IMR-90 (cell line): Measurements from ENCODE around the gene ADAMTSL4. TPM values are rescaled to one million over a fixed set of nuclear protein-coding genes. Genes with fewer than 3 reads are reported as not detected.

Source experiments
- ATAC-seq: fragments of 200-7000 bp; cut with Tn5 transposase; 2 replicates; pipeline ENCODE4 v1.9.1; 2020; ENCODE audit warnings: low read depth, mild to moderate bottlenecking, moderate library complexity
- BruUV-seq: library from RNA; stranded (reverse); fragments of 400-500 nt; replicated peaks from 2 replicates; lab custom pipeline; 2021; lab: Mats Ljungman, UMichigan
- CTCF ChIA-PET: fragments of 300-600 bp; formaldehyde crosslinking; extraction: SDS; loops from one replicate; lab custom pipeline; 2021; ENCODE audit warnings: antibody characterized with exemption; lab: Yijun Ruan, JAX
- POLR2A ChIA-PET: fragments of 300-600 bp; sonication (Branson Sonifier 250); formaldehyde crosslinking; loops from one replicate; lab custom pipeline; 2022; ENCODE audit warnings: antibody characterized with exemption; ENCODE audit not compliant: unreplicated experiment; lab: Charles Lee
- DNase-seq: peaks from one replicate; pipeline ENCODE4 v3.0.0; 2013
- H2AFZ ChIP-seq: replicated peaks from 2 replicates; pipeline ENCODE3; 2013; ENCODE audit warnings: low read length, mild to moderate bottlenecking; ENCODE audit not compliant: poor library complexity
- H2AK5ac ChIP-seq: 2 replicates; pipeline ENCODE4 v1.6.1; 2013; ENCODE audit warnings: low read depth, low read length, inconsistent platforms
- H2AK9ac ChIP-seq: replicated peaks from 2 replicates; pipeline ENCODE3; 2013; ENCODE audit warnings: mild to moderate bottlenecking, low read depth, low read length, moderate library complexity; ENCODE audit not compliant: poor library complexity
- H2BK120ac ChIP-seq: 2 replicates; pipeline ENCODE4 v1.6.1; 2013; ENCODE audit warnings: low read depth, low read length, inconsistent platforms
- H2BK15ac ChIP-seq: 3 replicates; pipeline ENCODE4 v1.6.1; 2013; ENCODE audit warnings: low read depth, low read length, inconsistent platforms
- H2BK20ac ChIP-seq: 2 replicates; pipeline ENCODE4 v1.6.1; 2013; ENCODE audit warnings: low read depth, mild to moderate bottlenecking, inconsistent platforms, low read length, moderate library complexity
- H2BK5ac ChIP-seq: 2 replicates; pipeline ENCODE4 v1.6.1; 2013; ENCODE audit warnings: mild to moderate bottlenecking, low read depth, low read length, inconsistent platforms; ENCODE audit not compliant: poor library complexity, severe bottlenecking
- H3K14ac ChIP-seq: replicated peaks from 2 replicates; pipeline ENCODE4 v1.6.1; 2013; ENCODE audit warnings: low read depth, low read length, inconsistent platforms
- H3K18ac ChIP-seq: 2 replicates; pipeline ENCODE4 v1.6.1; 2013; ENCODE audit warnings: low read depth, low read length, control low read depth
- H3K23ac ChIP-seq: 2 replicates; pipeline ENCODE4 v1.6.1; 2013; ENCODE audit warnings: low read depth, low read length, inconsistent platforms
- H3K27ac ChIP-seq: 2 replicates; pipeline ENCODE4 v1.5.1; 2013; ENCODE audit warnings: mild to moderate bottlenecking, control low read depth, low read length; ENCODE audit not compliant: insufficient read depth
- H3K27me3 ChIP-seq: 2 replicates; pipeline ENCODE4 v1.6.1; 2013; ENCODE audit warnings: low read length; ENCODE audit not compliant: control insufficient read depth, insufficient read depth
- H3K36me3 ChIP-seq: 2 replicates; pipeline ENCODE4 v1.6.1; 2013; ENCODE audit warnings: low read length, mixed read lengths; ENCODE audit not compliant: control insufficient read depth, insufficient read depth
- H3K4ac ChIP-seq: 2 replicates; pipeline ENCODE4 v1.6.1; 2013; ENCODE audit warnings: low read depth, low read length, inconsistent platforms
- H3K4me1 ChIP-seq: 2 replicates; pipeline ENCODE4 v1.6.1; 2013; ENCODE audit warnings: low read length, mixed read lengths; ENCODE audit not compliant: control insufficient read depth, insufficient read depth
- H3K4me2 ChIP-seq: 2 replicates; pipeline ENCODE4 v1.6.1; 2013; ENCODE audit warnings: low read depth, mild to moderate bottlenecking, control low read depth, low read length, moderate library complexity
- H3K4me3 ChIP-seq: 2 replicates; pipeline ENCODE4 v1.5.1; 2013; ENCODE audit warnings: low read depth, mild to moderate bottlenecking, control low read depth, low read length, moderate library complexity; ENCODE audit not compliant: insufficient read depth
- H3K56ac ChIP-seq: 2 replicates; pipeline ENCODE4 v1.6.1; 2013; ENCODE audit warnings: low read length, inconsistent platforms; ENCODE audit not compliant: insufficient read depth; ENCODE audit errors: extremely low read depth
- H3K79me1 ChIP-seq, 2 experiments: 2 replicates each; pipeline ENCODE4 v1.6.1; 2013; ENCODE audit warnings: low read length in 2 of 2, inconsistent platforms in 1 of 2, low read depth in 1 of 2
- H3K9ac ChIP-seq: 2 replicates; pipeline ENCODE4 v1.6.1; 2013; ENCODE audit warnings: low read depth, low read length, control low read depth
- H3K9me1 ChIP-seq: 2 replicates; pipeline ENCODE4 v1.6.1; 2013; ENCODE audit warnings: low read length, inconsistent platforms; ENCODE audit not compliant: insufficient read depth
- H3K9me3 ChIP-seq: 2 replicates; pipeline ENCODE4 v1.6.1; 2013; ENCODE audit warnings: low read length; ENCODE audit not compliant: control insufficient read depth, insufficient read depth
- H4K20me1 ChIP-seq: 2 replicates; pipeline ENCODE4 v1.6.1; 2013; ENCODE audit warnings: low read length, inconsistent platforms; ENCODE audit not compliant: insufficient read depth
- H4K5ac ChIP-seq: 2 replicates; pipeline ENCODE4 v1.6.1; 2013; ENCODE audit warnings: mild to moderate bottlenecking, low read depth, low read length, control low read depth
- H4K8ac ChIP-seq, 2 experiments: 2 replicates each; pipeline ENCODE4 v1.6.1; 2013; ENCODE audit warnings: low read depth in 2 of 2, low read length in 2 of 2, control low read depth in 1 of 2, inconsistent platforms in 1 of 2
- H4K91ac ChIP-seq: 2 replicates; pipeline ENCODE4 v1.6.1; 2013; ENCODE audit warnings: low read depth, low read length, inconsistent platforms; ENCODE audit not compliant: insufficient read depth
- BHLHE40 ChIP-seq: fragments of 150-350 bp; IDR thresholded peaks from 2 replicates; pipeline ENCODE4 v1.6.1; 2016; ENCODE audit warnings: mild to moderate bottlenecking, low read depth, low read length
- CEBPB ChIP-seq: IDR thresholded peaks from 2 replicates; pipeline ENCODE4 v1.6.1; 2012; ENCODE audit warnings: low read depth, low read length, improper control_type of control experiment
- CHD1 ChIP-seq: IDR thresholded peaks from 2 replicates; pipeline ENCODE4 v1.6.1; 2012; ENCODE audit warnings: low read depth, low read length, improper control_type of control experiment
- FOS ChIP-seq: fragments of 150-350 bp; IDR thresholded peaks from 2 replicates; pipeline ENCODE4 v1.6.1; 2016; ENCODE audit warnings: low read depth, low read length
- MAFK ChIP-seq: IDR thresholded peaks from 2 replicates; pipeline ENCODE4 v1.6.1; 2012; ENCODE audit warnings: low read depth, low read length, improper control_type of control experiment
- MAZ ChIP-seq: IDR thresholded peaks from 2 replicates; pipeline ENCODE4 v1.6.1; 2012; ENCODE audit warnings: low read depth, mild to moderate bottlenecking, low read length, improper control_type of control experiment, moderate library complexity, borderline replicate concordance
- MXI1 ChIP-seq: IDR thresholded peaks from 2 replicates; pipeline ENCODE4 v1.6.1; 2012; ENCODE audit warnings: low read depth, mild to moderate bottlenecking, low read length, moderate library complexity, borderline replicate concordance
- NFE2L2 ChIP-seq: fragments of 150-350 bp; IDR thresholded peaks from 2 replicates; pipeline ENCODE4 v1.6.1; 2016; ENCODE audit warnings: low read depth, mild to moderate bottlenecking, low read length
- RAD21 ChIP-seq: IDR thresholded peaks from 2 replicates; pipeline ENCODE4 v1.6.1; 2012; ENCODE audit warnings: low read length, improper control_type of control experiment
- RCOR1 ChIP-seq: IDR thresholded peaks from 2 replicates; pipeline ENCODE4 v1.6.1; 2012; ENCODE audit warnings: mild to moderate bottlenecking, low read length, improper control_type of control experiment; ENCODE audit not compliant: insufficient replicate concordance
- RFX5 ChIP-seq: IDR thresholded peaks from 2 replicates; pipeline ENCODE4 v1.8.0; 2012; ENCODE audit warnings: low read depth, mild to moderate bottlenecking, low read length, moderate library complexity
- SMC3 ChIP-seq: fragments of 150-350 bp; IDR thresholded peaks from 2 replicates; pipeline ENCODE4 v1.6.1; 2016; ENCODE audit warnings: low read depth, mild to moderate bottlenecking, antibody characterized with exemption, low read length, moderate library complexity
- WGBS, 2 experiments: methylation state at CpG; one replicate each; pipeline versions ENCODE4 v1.1.5 to v1.1.7; 2013; ENCODE audit warnings: missing lambda C conversion rate in 2 of 2; ENCODE audit not compliant: insufficient read length in 1 of 2; ENCODE audit errors: extremely low coverage in 2 of 2; 5-methylcytosine and 5-hydroxymethylcytosine counted together
- dilution Hi-C: fragments of 300-500 bp; cut with HindIII; formaldehyde crosslinking; loops from one replicate; pipeline ENCODE4 v1.14.3; 2018; ENCODE audit warnings: low sequenced_read_pairs; ENCODE audit not compliant: unreplicated experiment
- in situ Hi-C: fragments of 300-500 bp; cut with MboI; formaldehyde crosslinking; loops from 3 replicates; pipeline ENCODE4 v1.14.3; 2019; ENCODE audit warnings: low sequenced_read_pairs, inconsistent platforms, mixed read lengths
- intact Hi-C: fragments of 100-400 bp; cut with micrococcal nuclease; formaldehyde crosslinking; loops from 2 replicates; pipeline ENCODE4 v1.10.0; 2022
- polyA plus RNA-seq, 3 experiments: library from polyadenylated mRNA; depleted of rRNA; stranded (reverse); fragments of >200 nt; gene quantifications; 2 replicates each; pipeline ENCODE4 v1.2.3, GENCODE V29; 2012; ENCODE audit warnings: low replicate concordance in 1 of 3
- total RNA-seq: library from RNA; depleted of rRNA; stranded (reverse); fragments of >200 nt; gene quantifications from 2 replicates; pipeline ENCODE4 v1.2.3, GENCODE V29; 2012
- TF ChIP-seq, protein P1 (sequence below): conservative IDR thresholded peaks from 2 replicates; pipeline ENCODE4 v1.5.1; 2012; ENCODE audit warnings: mild to moderate bottlenecking, low read depth, low read length, improper control_type of control experiment

The ADAMTSL4 gene
- total and polyA plus RNA-seq, 2 of the 4 experiments (the other 2 are of a cell fraction) = 0.54 to 12.2 TPM

DNA sequence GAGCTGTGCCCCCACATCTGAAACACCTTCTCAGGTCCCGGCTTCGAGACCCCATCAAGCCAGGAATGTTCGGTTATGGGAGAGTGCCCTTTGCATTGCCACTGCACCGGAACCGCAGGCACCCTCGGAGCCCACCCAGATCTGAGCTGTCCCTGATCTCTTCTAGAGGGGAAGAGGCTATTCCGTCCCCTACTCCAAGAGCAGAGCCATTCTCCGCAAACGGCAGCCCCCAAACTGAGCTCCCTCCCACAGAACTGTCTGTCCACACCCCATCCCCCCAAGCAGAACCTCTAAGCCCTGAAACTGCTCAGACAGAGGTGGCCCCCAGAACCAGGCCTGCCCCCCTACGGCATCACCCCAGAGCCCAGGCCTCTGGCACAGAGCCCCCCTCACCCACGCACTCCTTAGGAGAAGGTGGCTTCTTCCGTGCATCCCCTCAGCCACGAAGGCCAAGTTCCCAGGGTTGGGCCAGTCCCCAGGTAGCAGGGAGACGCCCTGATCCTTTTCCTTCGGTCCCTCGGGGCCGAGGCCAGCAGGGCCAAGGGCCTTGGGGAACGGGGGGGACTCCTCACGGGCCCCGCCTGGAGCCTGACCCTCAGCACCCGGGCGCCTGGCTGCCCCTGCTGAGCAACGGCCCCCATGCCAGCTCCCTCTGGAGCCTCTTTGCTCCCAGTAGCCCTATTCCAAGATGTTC lies 4.3 kb downstream of the ADAMTSL4 start (continued):
- no peak for TF ChIP-seq FOS

DNA sequence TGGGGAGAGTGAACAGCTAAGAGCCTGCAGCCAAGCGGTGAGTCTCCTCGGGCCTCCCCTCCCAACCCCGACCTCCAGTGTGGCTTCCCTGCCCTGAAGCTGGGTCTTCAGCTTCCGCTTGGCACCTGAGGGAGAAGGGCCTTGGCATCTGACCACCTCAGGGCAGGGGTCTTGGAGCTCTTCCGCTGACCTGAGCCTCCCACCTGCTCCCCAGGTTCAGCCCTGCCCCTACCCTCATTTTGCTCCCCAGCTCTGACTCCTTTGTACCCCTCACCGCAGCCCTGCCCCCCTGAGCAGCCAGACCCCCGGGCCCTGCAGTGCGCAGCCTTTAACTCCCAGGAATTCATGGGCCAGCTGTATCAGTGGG lies 4.9 kb downstream of the ADAMTSL4 start:
- no peak overlapping the region for H3K4ac ChIP-seq
- ChIA-PET POLR2A (no interaction called here), CTCF (no interaction called here)
- peaks cover 3 to 56% of the 10 kb centered on the region in 2 experiments; a peak in 3 of 4 replicates for H3K79me1 ChIP-seq
- in situ Hi-C loops = loop anchor here (10.0 kb wide), 1 partner anchor 289 kb away; the partner anchor contains the start of gene APH1A
- no TSS peak for BruUV-seq
- peaks cover 26% of the 10 kb centered on the region for H3K4me1 ChIP-seq
- peaks cover 10% of the 10 kb centered on the region for H3K9me1 ChIP-seq
- no peak overlapping the region for H2AK5ac ChIP-seq
- no peak overlapping the region for H4K8ac ChIP-seq
- H4K5ac ChIP-seq = no peak overlapping the region
- no peak overlapping the region for H2BK15ac ChIP-seq
- peak overlapping the region; percentile 53 for H2AK9ac ChIP-seq
- H3K27ac ChIP-seq = no peak overlapping the region
- H3K27me3 ChIP-seq = no peaks in the 10 kb centered on the region
- 80% methylated on average over 3 of the region's 8 CpGs; no CpG with 5 or more reads in 1 of the 2 experiments for WGBS, 2 experiments
- H4K91ac ChIP-seq = no peak overlapping the region
- intact Hi-C loops = no loop called here
- H2BK5ac ChIP-seq = no peak overlapping the region
- DNase-seq (no peak), ATAC-seq (no peak)
- dilution Hi-C loops = no loop called here
- no peak overlapping the region for H3K23ac ChIP-seq
- no peak overlapping the region for H3K4me2 ChIP-seq
- peaks cover 5% of the 10 kb centered on the region for H3K36me3 ChIP-seq
- H2AFZ ChIP-seq = no peak overlapping the region
- no peak overlapping the region for H2BK20ac ChIP-seq
- H3K4me3 ChIP-seq = no peak overlapping the region
- no peaks in the 10 kb centered on the region; the same call in none of the 2 replicates for H4K20me1 ChIP-seq
- no peak overlapping the region for H3K9ac ChIP-seq
- no peak for TF ChIP-seq RAD21
- TF ChIP-seq RFX5 = no peak
- no peak for TF ChIP-seq NFE2L2
- TF ChIP-seq RCOR1 = no peak
- TF ChIP-seq BHLHE40 = no peak
- TF ChIP-seq SMC3 = no peak
- TF ChIP-seq, protein P1, sequence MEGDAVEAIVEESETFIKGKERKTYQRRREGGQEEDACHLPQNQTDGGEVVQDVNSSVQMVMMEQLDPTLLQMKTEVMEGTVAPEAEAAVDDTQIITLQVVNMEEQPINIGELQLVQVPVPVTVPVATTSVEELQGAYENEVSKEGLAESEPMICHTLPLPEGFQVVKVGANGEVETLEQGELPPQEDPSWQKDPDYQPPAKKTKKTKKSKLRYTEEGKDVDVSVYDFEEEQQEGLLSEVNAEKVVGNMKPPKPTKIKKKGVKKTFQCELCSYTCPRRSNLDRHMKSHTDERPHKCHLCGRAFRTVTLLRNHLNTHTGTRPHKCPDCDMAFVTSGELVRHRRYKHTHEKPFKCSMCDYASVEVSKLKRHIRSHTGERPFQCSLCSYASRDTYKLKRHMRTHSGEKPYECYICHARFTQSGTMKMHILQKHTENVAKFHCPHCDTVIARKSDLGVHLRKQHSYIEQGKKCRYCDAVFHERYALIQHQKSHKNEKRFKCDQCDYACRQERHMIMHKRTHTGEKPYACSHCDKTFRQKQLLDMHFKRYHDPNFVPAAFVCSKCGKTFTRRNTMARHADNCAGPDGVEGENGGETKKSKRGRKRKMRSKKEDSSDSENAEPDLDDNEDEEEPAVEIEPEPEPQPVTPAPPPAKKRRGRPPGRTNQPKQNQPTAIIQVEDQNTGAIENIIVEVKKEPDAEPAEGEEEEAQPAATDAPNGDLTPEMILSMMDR = no peak
- no peak for TF ChIP-seq MAFK
- TF ChIP-seq CHD1 = no peak
- TF ChIP-seq CEBPB = no peak
- TF ChIP-seq MXI1 = no peak
- no peak for TF ChIP-seq MAZ
- no peak overlapping the region for H2BK120ac ChIP-seq
- no peak overlapping the region for H3K56ac ChIP-seq
- no peak overlapping the region for H3K18ac ChIP-seq
- H3K14ac ChIP-seq = no peak overlapping the region
- H3K9me3 ChIP-seq = no peaks in the 10 kb centered on the region
